ENCODE measurements around the gene MRPS6.

Gene MRPS6

GRCh38 chr21:34077888-34078287 lies 4.5 kb downstream of the MRPS6 start:
- ATAC-seq (ENCODE audit: insufficient read depth, low read depth): peak; percentile 27

GRCh38 chr21:34078915-34079314 lies 5.5 kb downstream of the MRPS6 start:
- Histone ChIP-seq H3K4me1 (ENCODE audit: insufficient read depth, low read length) (peaks cover 83% of the 10 kb centered on the region), H4K20me1 (ENCODE audit: insufficient read depth, low read length) (peaks cover 56% of the 10 kb centered on the region; the same call in 1 of the 2 replicates), H3K27me3 (ENCODE audit: insufficient read depth, low read length, poor library complexity) (no peaks in the 10 kb centered on the region), H3K9ac (ENCODE audit: low read depth, low read length) (peak overlapping the region; percentile 22; the same call in 1 of the 2 replicates), H3K4me3 (ENCODE audit: low read depth in 1 of 2, low read length in 2 of 2) (no peak overlapping the region), H3K36me3 (ENCODE audit: insufficient read depth, low read length) (peaks cover 70% of the 10 kb centered on the region), H3K27ac (ENCODE audit: low read length) (peak overlapping the region; percentile 64), H3K4me2 (ENCODE audit: insufficient read depth, low read length) (peak overlapping the region; percentile 30), H3K9me3 (ENCODE audit: insufficient read depth, low read length, severe bottlenecking) (no peaks in the 10 kb centered on the region), H3K79me2 (ENCODE audit: insufficient read depth, low read length) (peaks cover 98% of the 10 kb centered on the region), H2AFZ (ENCODE audit: low read depth, low read length) (no peak overlapping the region)
- TF ChIP-seq CTCF (IDR thresholded peaks at IDR 0.05; ENCODE audit: borderline replicate concordance, extremely low read depth, low read length, poor library complexity, severe bottlenecking): no peak
- TF ChIP-seq EZH2 (IDR thresholded peaks at IDR 0.05; ENCODE audit: borderline replicate concordance, low read depth, low read length, severe bottlenecking): no peak
- DNase-seq (peak; percentile 61), ATAC-seq (ENCODE audit: insufficient read depth, low read depth) (peak; percentile 52)

More at GRCh38 chr21:34077888-34078287, 4.5 kb downstream of the MRPS6 start:
- H3K9me3 ChIP-seq (ENCODE audit: insufficient read depth, low read length, severe bottlenecking): no peaks in the 10 kb centered on the region
- H3K79me2 ChIP-seq (ENCODE audit: insufficient read depth, low read length): peaks cover 93% of the 10 kb centered on the region
- H2AFZ ChIP-seq (ENCODE audit: low read depth, low read length): no peak overlapping the region
- peak overlapping the region; percentile 30 for H3K4me2 ChIP-seq (ENCODE audit: insufficient read depth, low read length)
- no peak for TF ChIP-seq CTCF (IDR thresholded peaks at IDR 0.05; ENCODE audit: borderline replicate concordance, extremely low read depth, low read length, poor library complexity, severe bottlenecking)
- no peak for TF ChIP-seq EZH2 (IDR thresholded peaks at IDR 0.05; ENCODE audit: borderline replicate concordance, low read depth, low read length, severe bottlenecking)
- peaks cover 62% of the 10 kb centered on the region for H3K36me3 ChIP-seq (ENCODE audit: insufficient read depth, low read length)
- no peak for DNase-seq
- peaks cover 80% of the 10 kb centered on the region for H3K4me1 ChIP-seq (ENCODE audit: insufficient read depth, low read length)
- H3K4me3 ChIP-seq (ENCODE audit: low read depth in 1 of 2, low read length in 2 of 2): peak overlapping the region in 1 of 2 experiments; percentile 11; a peak in 1 of 4 replicates
- H3K27ac ChIP-seq (ENCODE audit: low read length): peak overlapping the region; percentile 47
- H4K20me1 ChIP-seq (ENCODE audit: insufficient read depth, low read length): peaks cover 48% of the 10 kb centered on the region; the same call in 1 of the 2 replicates
- H3K9ac ChIP-seq (ENCODE audit: low read depth, low read length): 0 out of 2 replicates have a peak overlapping the region, but pooled peaks have one; percentile 10
- H3K27me3 ChIP-seq (ENCODE audit: insufficient read depth, low read length, poor library complexity): no peaks in the 10 kb centered on the region

GRCh38 chr21:34080710-34081109 lies 7.3 kb downstream of the MRPS6 start:
- Histone ChIP-seq H2AFZ (ENCODE audit: low read depth, low read length) (no peak overlapping the region), H3K9ac (ENCODE audit: low read depth, low read length) (no peak overlapping the region), H3K36me3 (ENCODE audit: insufficient read depth, low read length) (peaks cover 63% of the 10 kb centered on the region), H3K9me3 (ENCODE audit: insufficient read depth, low read length, severe bottlenecking) (no peaks in the 10 kb centered on the region), H3K27ac (ENCODE audit: low read length) (peak overlapping the region; percentile 24; the same call in 1 of the 2 replicates), H3K4me2 (ENCODE audit: insufficient read depth, low read length) (peak overlapping the region; percentile 11; the same call in 1 of the 2 replicates), H4K20me1 (ENCODE audit: insufficient read depth, low read length) (peaks cover 44% of the 10 kb centered on the region; the same call in 1 of the 2 replicates), H3K4me3 (ENCODE audit: low read depth in 1 of 2, low read length in 2 of 2) (no peak overlapping the region), H3K27me3 (ENCODE audit: insufficient read depth, low read length, poor library complexity) (no peaks in the 10 kb centered on the region), H3K79me2 (ENCODE audit: insufficient read depth, low read length) (peaks cover 98% of the 10 kb centered on the region), H3K4me1 (ENCODE audit: insufficient read depth, low read length) (peaks cover 71% of the 10 kb centered on the region)
- no peak for DNase-seq
- ATAC-seq (ENCODE audit: insufficient read depth, low read depth): no peak
- TF ChIP-seq CTCF (IDR thresholded peaks at IDR 0.05; ENCODE audit: borderline replicate concordance, extremely low read depth, low read length, poor library complexity, severe bottlenecking) (no peak), EZH2 (IDR thresholded peaks at IDR 0.05; ENCODE audit: borderline replicate concordance, low read depth, low read length, severe bottlenecking) (no peak)
